Cardiac muscle cell (in vitro differentiated cells and primary cell): ENCODE measurements around the gene MRPS11. TPM values are rescaled to one million over a fixed set of nuclear protein-coding genes. Genes with fewer than 3 reads are reported as not detected.

Experiments used
- DNase-seq, 2 donors: peaks; one replicate each; pipeline versions ENCODE4 v3.0.0 to v3.0.0-alpha.2; 2010 to 2017; ENCODE audit warnings: low read depth in 1 of 2, low spot score in 1 of 2
- H3K27ac ChIP-seq: fragments of 200-600 bp; sonication (generic); 2 replicates; pipeline ENCODE4 v1.5.1; 2016
- H3K27me3 ChIP-seq: fragments of 200-600 bp; sonication (generic); 2 replicates; pipeline ENCODE4 v1.6.0; 2016; ENCODE audit warnings: control low read depth
- H3K36me3 ChIP-seq: fragments of 200-600 bp; sonication (generic); 2 replicates; pipeline ENCODE4 v1.5.1; 2016; ENCODE audit warnings: control low read depth
- H3K4me1 ChIP-seq: fragments of 200-600 bp; sonication (generic); 2 replicates; pipeline ENCODE4 v1.8.1; 2017; ENCODE audit warnings: low read depth, mild to moderate bottlenecking, mixed run types
- H3K4me3 ChIP-seq: fragments of 200-600 bp; sonication (generic); 2 replicates; pipeline ENCODE4 v1.5.1; 2016; ENCODE audit warnings: mild to moderate bottlenecking
- H3K9me3 ChIP-seq: fragments of 200-600 bp; sonication (generic); 2 replicates; pipeline ENCODE4 v1.5.1; 2017; ENCODE audit warnings: low read depth, mild to moderate bottlenecking, control low read depth
- polyA plus RNA-seq: library from polyadenylated mRNA; unstranded; fragments of >200 nt; fragmentation: Nextera tagmentation; extraction: Ambion mirVana; gene quantifications from 2 replicates; pipeline ENCODE4 v1.2.1, GENCODE V29; 2016
- total RNA-seq: library from RNA; depleted of rRNA; stranded (reverse); fragments of >200 nt; gene quantifications from 2 replicates; pipeline ENCODE4 v1.2.3, GENCODE V29; 2016
- TF ChIP-seq, protein P1 (sequence below): IDR thresholded peaks from 2 replicates; pipeline ENCODE4 v1.5.1; 2012; ENCODE audit warnings: low read depth, mild to moderate bottlenecking, low read length

The MRPS11 gene
- total and polyA plus RNA-seq, 2 experiments from 2014 or later, result 39.3 to 95.2 TPM

DNA sequence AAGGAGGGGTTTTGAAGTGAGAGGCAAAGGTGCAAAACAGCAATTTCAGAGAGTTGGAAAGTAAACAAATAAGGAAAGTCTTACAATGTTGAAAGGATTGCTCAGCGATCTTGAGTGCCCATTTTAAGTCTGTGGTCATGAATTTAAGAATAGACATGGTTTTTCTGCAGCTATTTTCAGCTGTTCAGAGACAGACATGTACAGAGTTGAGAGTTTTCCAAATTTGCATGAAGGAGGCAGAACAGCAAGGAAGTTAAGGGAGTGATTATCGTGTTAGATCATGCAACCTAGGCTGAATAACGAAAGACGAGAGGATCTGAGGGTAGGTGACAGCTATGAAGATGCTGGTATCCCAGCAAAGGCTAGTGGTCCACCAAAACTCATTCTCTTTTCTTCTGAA lies 41.8 kb downstream of the MRPS11 start:
- Histone ChIP-seq H3K4me1 (no peaks in the 10 kb centered on the region), H3K27me3 (no peaks in the 10 kb centered on the region), H3K4me3 (no peak overlapping the region), H3K9me3 (no peaks in the 10 kb centered on the region), H3K36me3 (peaks cover 9% of the 10 kb centered on the region), H3K27ac (no peak overlapping the region)
- TF ChIP-seq, protein P1, sequence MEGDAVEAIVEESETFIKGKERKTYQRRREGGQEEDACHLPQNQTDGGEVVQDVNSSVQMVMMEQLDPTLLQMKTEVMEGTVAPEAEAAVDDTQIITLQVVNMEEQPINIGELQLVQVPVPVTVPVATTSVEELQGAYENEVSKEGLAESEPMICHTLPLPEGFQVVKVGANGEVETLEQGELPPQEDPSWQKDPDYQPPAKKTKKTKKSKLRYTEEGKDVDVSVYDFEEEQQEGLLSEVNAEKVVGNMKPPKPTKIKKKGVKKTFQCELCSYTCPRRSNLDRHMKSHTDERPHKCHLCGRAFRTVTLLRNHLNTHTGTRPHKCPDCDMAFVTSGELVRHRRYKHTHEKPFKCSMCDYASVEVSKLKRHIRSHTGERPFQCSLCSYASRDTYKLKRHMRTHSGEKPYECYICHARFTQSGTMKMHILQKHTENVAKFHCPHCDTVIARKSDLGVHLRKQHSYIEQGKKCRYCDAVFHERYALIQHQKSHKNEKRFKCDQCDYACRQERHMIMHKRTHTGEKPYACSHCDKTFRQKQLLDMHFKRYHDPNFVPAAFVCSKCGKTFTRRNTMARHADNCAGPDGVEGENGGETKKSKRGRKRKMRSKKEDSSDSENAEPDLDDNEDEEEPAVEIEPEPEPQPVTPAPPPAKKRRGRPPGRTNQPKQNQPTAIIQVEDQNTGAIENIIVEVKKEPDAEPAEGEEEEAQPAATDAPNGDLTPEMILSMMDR, result no peak
- no peak for DNase-seq

DNA sequence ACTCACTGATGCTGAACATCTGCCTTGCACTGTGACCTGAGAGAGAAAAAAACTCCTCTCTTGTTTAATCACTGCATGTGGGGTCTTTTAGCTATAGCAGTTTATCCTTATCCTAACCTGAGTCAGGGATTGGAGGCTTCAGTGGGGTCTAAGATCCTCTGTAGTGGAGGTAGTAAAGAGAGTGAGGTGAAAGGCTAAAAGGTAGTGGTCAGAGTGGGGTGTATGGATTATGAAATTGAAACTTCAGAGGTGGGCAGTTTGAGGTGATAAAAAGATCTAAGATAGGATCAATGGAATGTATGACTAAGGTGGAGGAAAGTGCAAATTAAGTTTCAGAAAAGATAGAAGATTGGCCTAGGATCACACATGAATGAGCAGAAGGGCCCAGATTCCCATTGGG lies 42.5 kb downstream of the MRPS11 start:
- DNase-seq, result no peak
- Histone ChIP-seq H3K27me3 (no peaks in the 10 kb centered on the region), H3K4me1 (no peaks in the 10 kb centered on the region), H3K4me3 (no peak overlapping the region), H3K27ac (no peak overlapping the region), H3K36me3 (peaks cover 9% of the 10 kb centered on the region), H3K9me3 (no peaks in the 10 kb centered on the region)
- TF ChIP-seq, protein P1, result no peak

DNA sequence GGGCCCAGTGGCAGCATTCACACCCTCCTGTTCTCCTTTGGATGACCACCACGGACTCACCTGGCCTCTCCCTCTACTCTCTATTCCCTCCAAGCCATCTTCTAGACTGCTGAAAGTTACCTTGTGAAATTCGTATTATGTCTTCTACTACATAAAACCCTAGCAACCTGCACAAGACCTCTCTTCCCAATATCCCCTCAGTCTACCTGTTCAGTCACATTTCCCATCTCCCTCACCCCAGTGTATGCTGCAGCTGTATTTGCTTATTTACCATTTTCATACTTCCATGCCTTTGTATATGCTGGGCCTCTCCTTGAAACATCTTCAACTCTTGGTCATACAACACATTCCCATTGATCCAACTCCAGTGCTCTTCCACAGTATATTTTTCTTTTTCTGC lies 43.7 kb downstream of the MRPS11 start:
- no peak for DNase-seq
- peaks cover 9% of the 10 kb centered on the region for H3K36me3 ChIP-seq
- no peaks in the 10 kb centered on the region for H3K27me3 ChIP-seq
- H3K9me3 ChIP-seq, result no peaks in the 10 kb centered on the region
- H3K27ac ChIP-seq, result no peak overlapping the region
- H3K4me1 ChIP-seq, result no peaks in the 10 kb centered on the region
- no peak overlapping the region for H3K4me3 ChIP-seq
- TF ChIP-seq, protein P1, result no peak

DNA sequence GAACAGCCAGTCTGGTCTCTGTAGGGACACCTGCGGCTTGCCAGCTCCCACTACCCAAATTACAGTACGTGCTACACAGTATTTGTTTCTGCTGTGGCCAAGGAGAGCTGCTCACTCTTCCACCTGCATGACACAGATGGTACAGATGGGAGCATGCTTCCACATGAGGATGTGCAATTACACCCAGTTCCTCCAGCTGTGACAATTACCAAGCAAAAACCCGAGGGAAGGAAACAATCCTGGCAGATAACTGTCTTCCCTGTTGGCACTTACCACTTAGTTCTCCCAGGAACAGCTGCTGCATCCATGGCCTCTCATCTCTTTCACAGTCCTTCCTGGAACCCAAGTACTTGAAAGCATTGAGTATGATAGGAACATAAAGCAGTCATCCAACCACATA lies 44.6 kb downstream of the MRPS11 start:
- Histone ChIP-seq H3K4me3 (no peak overlapping the region), H3K36me3 (peaks cover 9% of the 10 kb centered on the region), H3K27me3 (no peaks in the 10 kb centered on the region), H3K4me1 (no peaks in the 10 kb centered on the region), H3K27ac (peak overlapping the region; percentile 38), H3K9me3 (no peaks in the 10 kb centered on the region)
- DNase-seq, result no peak
- TF ChIP-seq, protein P1, result no peak

DNA sequence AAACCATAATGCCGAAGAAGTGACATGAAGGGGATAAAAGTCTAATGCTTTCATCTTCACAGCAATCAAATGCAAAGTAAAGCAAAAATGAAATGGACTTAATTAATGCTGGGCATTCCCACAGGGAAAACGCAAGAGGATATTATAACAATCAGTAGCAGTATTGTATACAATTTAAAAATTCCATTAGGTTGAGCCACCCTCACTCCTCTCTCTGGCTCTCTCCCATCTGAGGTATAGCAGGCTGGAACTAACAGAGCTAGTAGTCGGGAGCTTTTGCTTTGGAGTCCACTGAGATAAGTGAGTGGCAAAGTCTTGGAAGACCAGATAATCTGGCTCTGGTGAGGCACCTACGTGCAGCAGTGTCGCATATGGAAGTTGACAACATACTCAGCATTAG lies 45.1 kb downstream of the MRPS11 start:
- no peak overlapping the region for H3K4me3 ChIP-seq
- peak overlapping the region; percentile 38 for H3K27ac ChIP-seq
- no peaks in the 10 kb centered on the region for H3K9me3 ChIP-seq
- no peak for DNase-seq
- H3K27me3 ChIP-seq, result no peaks in the 10 kb centered on the region
- no peaks in the 10 kb centered on the region for H3K4me1 ChIP-seq
- H3K36me3 ChIP-seq, result peaks cover 9% of the 10 kb centered on the region
- TF ChIP-seq, protein P1, result no peak

DNA sequence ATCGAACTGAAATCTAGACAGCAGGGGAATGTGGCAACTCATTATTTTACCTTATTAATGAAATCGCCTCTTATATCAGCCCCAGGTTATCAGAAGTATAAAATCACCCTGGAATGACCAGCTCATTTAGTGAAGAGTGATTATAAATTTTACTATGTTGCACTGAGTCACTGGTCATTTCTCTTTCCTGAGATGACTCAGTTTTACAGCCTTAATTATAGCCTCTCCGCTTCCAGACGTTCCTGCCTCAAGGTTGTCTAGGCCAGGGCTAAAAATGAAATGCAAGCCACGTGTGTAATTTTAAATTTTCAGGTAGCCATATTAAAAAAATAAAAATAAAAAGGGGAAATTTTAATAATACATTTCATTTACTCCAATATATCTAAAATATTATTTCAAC lies 45.7 kb downstream of the MRPS11 start:
- Histone ChIP-seq H3K27me3 (no peaks in the 10 kb centered on the region), H3K4me3 (no peak overlapping the region), H3K4me1 (no peaks in the 10 kb centered on the region), H3K27ac (peak overlapping the region; percentile 38), H3K36me3 (peaks cover 7% of the 10 kb centered on the region), H3K9me3 (no peaks in the 10 kb centered on the region)
- no peak for DNase-seq
- TF ChIP-seq, protein P1, result no peak
